CD4-positive, alpha-beta T cell treated with Interleukin-6 for 4 hours (primary cell): Measurements from ENCODE around the gene ZRANB3.
A peak's percentile ranks its signal among the peaks of the same experiment; 100 is the strongest.

Experiments
- DNase-seq: peaks from one replicate; pipeline ENCODE4 v3.0.0-alpha.2; 2020; ENCODE audit warnings: mixed read lengths

ZRANB3 gene

GRCh38 chr2:135246711-135247270, 284.2 kb downstream of the ZRANB3 start:
- no peak for DNase-seq

- peak; percentile 1 for DNase-seq
Observed at GRCh38 chr2:135245071-135245470, 285.9 kb downstream of the ZRANB3 start.

- no peak for DNase-seq
Observed at GRCh38 chr2:135238651-135239050, 292.4 kb downstream of the ZRANB3 start.

GRCh38 chr2:135230150-135230549, 300.9 kb downstream of the ZRANB3 start:
- no peak for DNase-seq

GRCh38 chr2:135227386-135227785, 303.6 kb downstream of the ZRANB3 start:
- DNase-seq = no peak

- DNase-seq = no peak
Observed at GRCh38 chr2:135226961-135227360, 304.1 kb downstream of the ZRANB3 start.

GRCh38 chr2:135225781-135226180, 305.2 kb downstream of the ZRANB3 start:
- DNase-seq = no peak

- DNase-seq = no peak
Observed at GRCh38 chr2:135219226-135219625, 311.8 kb downstream of the ZRANB3 start.

GRCh38 chr2:135218426-135218825, 312.6 kb downstream of the ZRANB3 start:
- DNase-seq = no peak

GRCh38 chr2:135212757-135213156, 318.3 kb downstream of the ZRANB3 start:
- DNase-seq = no peak

GRCh38 chr2:135208016-135208415, 323.0 kb downstream of the ZRANB3 start:
- no peak for DNase-seq

GRCh38 chr2:135203944-135204343, 327.1 kb downstream of the ZRANB3 start:
- DNase-seq = no peak

GRCh38 chr2:135202751-135203150, 328.3 kb downstream of the ZRANB3 start:
- no peak for DNase-seq

GRCh38 chr2:135198481-135198880, 332.5 kb downstream of the ZRANB3 start:
- no peak for DNase-seq

GRCh38 chr2:135190799-135191198, 340.2 kb downstream of the ZRANB3 start:
- no peak for DNase-seq

GRCh38 chr2:135189148-135189547, 341.9 kb downstream of the ZRANB3 start:
- DNase-seq = no peak

GRCh38 chr2:135187270-135187669, 343.7 kb downstream of the ZRANB3 start:
- no peak for DNase-seq

- DNase-seq = no peak
Observed at GRCh38 chr2:135186054-135186453, 345.0 kb downstream of the ZRANB3 start.

GRCh38 chr2:135183822-135184221, 347.2 kb downstream of the ZRANB3 start:
- DNase-seq = no peak

- no peak for DNase-seq
Observed at GRCh38 chr2:135182601-135183000, 348.4 kb downstream of the ZRANB3 start.

GRCh38 chr2:135182190-135182589, 348.8 kb downstream of the ZRANB3 start:
- DNase-seq = no peak

- DNase-seq = no peak
Observed at GRCh38 chr2:135179689-135180088, 351.3 kb downstream of the ZRANB3 start.

GRCh38 chr2:135175177-135175576, 355.8 kb downstream of the ZRANB3 start:
- no peak for DNase-seq

- no peak for DNase-seq
Observed at GRCh38 chr2:135174810-135175093, 356.3 kb downstream of the ZRANB3 start.

GRCh38 chr2:135174049-135174809, 356.8 kb downstream of the ZRANB3 start:
- DNase-seq = no peak
